GM21737 (cell line): Measurements from ENCODE around the gene MCUB.

Experiments
- ATAC-seq: cut with Tn5 transposase; IDR thresholded peaks from one replicate; pipeline ENCODE4 v1.9.1; 2021; ENCODE audit warnings: mild to moderate bottlenecking, moderate library complexity; ENCODE audit not compliant: unreplicated experiment

Gene MCUB

DNA sequence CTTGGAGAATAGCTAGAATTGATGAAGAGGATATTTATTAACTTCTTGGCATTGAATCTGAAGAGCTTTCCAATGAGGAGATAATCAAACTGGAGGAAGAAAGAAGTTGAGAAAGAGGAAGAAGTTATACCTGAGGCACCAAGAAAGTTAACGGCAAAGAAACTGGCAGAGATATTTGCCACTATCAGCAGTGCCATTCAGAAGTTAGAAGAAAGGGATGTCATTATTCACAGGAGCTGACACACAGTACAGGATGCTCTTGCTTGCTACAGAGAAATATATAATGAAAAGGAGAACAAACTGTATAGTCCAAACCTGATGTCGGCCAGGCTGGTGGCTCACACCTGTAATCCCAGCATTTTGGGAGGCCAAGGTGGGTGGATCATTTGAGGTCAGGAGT is 64.5 kb downstream of the MCUB start:
- no peak for ATAC-seq

DNA sequence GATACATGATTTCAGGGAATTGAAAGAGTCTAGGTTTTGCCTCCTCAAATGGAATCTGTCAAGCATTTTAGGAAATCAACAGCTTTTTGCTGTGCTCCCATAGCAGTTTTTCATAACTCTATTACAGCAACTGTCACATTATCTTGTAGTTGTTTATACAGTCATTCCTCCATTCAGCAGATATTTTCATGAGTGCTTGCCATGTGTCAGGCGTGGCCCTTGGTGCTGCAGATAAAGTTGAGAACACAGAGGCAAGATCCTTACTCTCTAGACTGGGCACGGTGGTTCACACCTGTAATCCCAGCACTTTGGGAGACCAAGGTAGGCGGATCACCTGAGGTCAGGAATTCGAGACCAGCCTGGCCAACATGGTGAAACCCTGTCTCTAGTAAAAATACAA is 67.3 kb downstream of the MCUB start:
- ATAC-seq, result no peak

DNA sequence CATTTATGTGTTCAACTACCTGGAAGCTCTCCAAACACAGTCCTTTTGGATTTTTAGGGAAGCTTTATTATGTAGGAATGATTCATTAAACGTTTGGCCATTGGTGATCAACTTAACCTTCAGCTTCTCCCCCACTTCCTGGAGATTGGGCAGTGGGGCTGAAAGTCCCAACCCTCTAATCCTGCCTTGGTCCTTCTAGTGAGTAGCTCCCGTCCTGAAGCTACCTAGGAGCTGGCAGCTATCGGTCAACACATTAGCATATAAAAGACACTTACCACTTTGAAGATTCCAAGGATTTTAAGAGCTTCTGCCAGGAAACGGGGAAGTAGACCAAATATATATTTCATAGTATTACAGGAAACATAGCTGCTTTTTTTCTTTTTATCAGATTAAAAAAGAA is 69.7 kb downstream of the MCUB start:
- no peak for ATAC-seq

DNA sequence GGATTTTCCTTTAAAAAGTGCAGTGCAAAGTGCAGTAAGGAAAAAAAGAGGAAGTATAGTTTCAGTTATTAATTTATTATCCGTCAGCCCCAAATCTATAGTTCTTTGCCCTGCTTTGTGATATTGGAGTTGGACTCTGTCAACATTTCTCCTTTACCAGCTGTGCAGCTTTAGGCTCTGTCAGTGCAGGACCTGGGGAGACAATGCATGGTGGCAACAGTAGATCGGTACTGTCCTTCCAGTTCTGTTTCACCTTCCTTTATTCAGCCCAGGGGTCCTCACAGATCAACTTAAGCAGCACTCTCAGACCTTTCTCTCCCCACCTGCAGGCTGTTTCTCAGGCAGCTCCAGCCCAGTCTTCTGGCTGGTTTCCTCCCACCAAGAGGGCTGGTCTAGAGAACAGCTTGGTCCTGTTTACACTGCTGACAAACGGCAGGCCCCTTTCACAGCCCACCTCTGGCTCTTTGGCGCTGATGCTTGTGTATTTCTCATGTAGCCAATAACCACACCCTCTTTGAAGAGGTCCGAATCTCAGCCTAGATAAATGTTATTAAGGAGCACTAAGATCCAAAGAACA is 71.6 kb downstream of the MCUB start:
- no peak for ATAC-seq

DNA sequence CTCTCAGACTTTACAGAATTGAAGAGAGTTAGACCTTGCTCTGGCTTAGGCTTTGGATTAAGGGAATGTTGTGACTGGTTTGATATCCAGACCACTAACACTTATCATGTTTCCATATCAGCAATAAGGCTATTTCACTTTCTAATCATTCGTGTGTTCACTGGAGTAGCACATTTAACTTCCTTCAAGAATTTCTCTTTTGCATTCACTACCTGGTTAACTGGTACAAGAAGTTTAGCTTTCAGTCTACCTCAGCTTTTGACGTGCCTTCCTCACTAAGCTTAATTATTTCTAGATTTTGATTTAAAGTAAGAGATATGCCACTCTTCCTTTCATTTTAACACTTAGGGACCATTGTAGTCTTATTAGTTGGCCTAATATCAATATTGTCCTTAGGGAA is 80.6 kb downstream of the MCUB start:
- ATAC-seq, result no peak

DNA sequence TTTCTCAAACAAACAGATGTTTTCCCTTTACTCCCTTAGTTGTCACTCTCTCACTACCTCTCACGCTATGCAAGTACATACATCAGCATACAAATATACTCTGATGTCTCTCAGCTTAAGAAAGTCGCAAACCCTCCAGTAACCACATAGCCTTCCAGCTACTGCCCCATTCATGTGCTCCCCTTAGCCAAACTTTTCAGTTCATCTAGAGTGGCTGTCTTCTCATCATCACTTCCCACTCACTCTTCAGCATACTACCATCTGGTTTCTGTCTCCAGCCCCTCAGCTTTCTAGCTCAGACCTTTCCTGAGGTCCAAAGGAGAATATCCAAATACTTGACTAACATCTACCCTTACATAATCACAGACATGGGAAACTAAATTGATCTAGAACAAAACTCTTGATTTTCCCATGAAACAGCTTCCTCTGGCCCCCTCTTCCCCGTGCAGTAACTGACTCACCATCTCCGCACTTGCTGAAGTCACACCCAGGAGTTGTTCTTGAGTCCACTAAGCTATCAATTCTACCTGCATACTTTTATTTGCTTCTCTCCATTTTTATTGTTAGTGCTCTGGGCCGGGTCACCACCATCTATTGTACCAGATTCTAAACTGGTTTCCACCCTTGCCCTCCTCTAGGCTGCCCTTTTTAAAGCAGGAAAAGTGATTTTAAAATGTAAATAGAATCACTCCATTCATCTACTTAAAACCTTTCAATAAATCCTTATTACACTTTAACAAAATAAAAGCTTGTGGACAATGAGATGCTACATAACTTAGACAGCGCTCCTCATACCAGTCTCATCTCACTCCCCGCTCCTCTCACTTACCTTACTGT is 86.0 kb downstream of the MCUB start:
- ATAC-seq, result no peak

DNA sequence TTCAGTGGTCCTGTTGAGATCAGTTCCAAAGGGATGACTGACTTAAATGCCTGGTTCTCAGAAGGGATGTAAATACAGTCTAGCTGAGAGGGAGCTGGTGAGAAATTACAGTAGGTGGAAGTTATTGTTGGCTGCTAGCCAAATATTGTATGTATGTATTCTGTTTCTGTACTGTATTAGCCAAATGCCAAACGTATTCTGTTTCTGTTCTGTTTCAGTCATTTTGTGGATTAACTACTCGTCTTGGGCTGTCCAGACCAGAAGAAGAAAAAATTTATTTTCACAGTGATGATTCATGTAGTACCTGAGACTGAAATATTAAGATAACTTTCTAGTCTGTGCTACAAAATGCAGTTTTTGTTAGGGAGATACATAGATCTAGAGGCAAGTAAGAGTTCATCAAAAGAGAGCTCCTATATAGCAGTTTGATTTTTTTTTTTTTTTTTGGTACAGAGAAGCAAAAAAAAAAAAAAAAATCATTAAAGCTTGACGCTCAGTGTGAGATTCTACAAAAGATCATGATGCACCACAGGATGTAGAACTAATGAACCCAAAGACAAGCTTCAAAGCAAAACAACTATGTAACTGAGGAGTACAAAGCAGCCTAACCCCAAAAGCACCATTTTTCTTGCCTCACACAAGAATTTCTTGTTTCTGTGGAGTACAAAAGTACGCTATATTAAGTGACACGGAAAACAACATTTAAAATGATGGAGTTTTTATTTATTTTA is 88.4 kb downstream of the MCUB start:
- peak; percentile 67 for ATAC-seq

DNA sequence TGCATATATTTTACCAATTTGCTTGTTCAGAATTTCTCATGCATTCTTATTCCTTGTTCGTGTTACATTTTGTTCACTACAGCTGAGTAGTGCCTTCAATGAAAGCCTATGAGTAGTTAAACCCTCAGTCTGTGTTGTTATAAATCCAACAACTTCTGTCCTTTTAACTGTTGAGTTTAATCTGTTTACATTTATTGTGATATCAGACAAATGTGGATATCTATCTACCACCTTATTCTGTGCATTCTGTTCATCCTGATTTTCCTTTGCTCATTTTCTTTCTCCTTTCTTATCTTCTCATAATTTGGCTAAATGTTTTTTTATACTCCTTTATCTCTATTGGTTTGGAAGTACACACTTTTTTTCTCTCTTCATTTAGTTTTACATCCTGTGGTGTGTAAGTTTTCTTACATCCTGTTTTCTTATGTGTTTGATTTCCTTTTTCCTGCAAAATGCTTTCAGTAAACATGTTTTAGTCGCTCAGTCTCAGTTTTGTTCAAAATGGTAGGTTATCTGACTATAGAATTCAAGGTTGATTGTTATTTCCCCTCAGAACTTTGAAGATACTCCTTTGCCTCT is 89.0 kb downstream of the MCUB start:
- no peak for ATAC-seq

DNA sequence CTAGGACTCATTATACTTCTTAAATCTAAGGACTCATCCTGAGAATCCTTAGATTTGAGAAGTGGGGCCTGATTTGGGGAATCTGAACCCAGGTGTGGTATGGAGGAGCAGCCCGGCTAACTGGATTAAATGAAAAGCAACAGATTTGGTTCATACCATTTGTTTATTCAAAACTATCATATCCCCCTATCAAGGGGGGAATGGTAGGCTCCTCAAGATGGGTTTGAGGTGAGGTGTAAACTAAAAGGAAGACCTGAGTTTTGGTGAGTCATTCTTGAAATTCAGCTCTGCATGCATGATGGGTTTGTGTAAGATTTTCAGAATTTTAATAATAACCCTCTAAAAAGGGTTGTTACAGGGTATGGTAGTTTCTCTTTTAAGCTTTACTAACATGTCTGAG is 89.8 kb downstream of the MCUB start:
- peak; percentile 65 for ATAC-seq

DNA sequence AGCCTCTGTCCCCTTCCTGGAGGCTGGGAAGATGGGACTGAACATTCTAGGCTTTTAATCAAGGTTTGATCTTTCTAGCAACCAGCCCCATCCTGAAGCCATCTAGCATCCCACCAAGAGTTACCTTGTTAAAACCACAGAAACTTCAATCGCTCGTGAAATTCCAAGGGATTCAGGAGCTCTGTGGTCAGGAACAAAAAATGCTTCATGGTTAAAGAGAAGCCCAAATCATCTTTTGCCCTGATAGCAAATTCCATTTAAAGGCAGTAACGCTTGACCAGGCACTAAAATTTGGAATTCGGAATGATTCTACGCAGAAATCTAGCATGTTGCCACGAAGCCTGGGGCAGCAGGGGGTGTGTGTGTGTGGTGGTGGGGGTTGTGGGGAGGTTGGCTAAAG is 95.3 kb downstream of the MCUB start:
- no peak for ATAC-seq

DNA sequence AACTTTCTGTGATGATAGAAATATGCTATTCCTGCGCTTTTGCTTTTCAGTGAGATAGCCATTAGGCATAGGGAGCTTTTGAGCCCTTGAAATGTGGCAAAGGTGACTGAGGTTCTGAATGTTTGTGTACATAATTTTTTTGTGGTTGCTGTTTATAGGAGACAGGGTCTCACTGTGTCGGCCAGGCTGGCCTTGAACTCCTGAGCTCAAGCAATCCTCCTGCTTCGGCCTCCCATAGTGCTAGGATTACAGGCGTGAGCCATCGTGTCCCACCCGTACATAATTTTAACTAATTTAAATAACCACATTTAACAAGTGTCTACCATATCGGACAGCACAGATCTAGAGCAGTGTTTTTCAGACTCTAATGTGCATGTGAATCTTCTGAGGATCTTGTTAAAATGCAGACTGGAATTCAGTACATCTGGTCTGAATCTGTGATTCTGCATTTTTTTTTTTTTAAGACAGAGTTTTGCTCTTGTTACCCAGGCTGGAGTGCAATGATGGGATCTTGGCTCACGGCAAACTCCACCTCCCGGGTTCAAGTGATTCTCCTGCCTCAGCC is 97.9 kb downstream of the MCUB start:
- no peak for ATAC-seq

DNA sequence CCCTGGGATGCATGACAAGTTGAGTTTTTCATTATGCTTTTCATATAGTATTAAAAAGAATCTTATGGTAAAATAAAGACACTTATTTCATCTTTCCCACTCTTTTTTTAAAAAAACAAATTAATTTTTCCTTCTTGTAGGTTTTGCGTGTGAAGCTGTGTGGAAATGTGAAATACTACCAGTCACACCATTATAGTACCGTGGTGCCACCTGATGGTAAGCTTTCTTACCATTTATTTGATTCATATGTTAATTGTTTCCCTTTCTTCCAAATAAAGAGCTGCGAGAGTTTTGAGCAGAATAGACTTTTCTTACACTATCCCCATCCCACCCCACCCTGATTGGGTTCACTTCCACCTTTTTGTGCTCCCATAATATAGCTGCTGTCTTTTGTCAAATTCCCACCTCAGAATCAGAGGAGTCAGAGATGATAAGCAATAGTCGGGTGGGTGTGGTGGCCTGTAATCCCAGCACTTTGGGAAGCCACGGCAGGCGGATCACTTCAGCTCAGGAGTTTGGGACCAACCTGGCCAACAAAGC is 98.9 kb downstream of the MCUB start:
- ATAC-seq, result no peak

DNA sequence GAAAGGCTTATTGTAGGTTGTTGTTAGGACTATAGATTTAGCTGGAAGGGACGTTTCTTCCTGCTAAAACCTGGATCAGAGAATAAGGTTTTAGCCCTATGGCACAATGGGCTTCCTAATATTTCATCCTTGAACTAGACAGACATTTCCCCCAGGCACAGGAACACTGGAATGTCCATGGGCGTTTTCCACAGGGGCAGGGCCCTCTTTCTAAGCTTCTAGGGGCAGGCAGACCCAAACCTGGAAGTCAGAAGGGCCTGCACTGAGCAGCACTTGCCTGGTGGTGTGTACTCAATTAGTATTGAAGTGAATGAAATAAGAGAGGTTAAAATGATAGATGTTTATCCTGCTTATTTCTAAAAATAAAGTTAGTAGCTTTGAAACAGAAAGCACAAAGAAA is 102.1 kb downstream of the MCUB start:
- no peak for ATAC-seq

DNA sequence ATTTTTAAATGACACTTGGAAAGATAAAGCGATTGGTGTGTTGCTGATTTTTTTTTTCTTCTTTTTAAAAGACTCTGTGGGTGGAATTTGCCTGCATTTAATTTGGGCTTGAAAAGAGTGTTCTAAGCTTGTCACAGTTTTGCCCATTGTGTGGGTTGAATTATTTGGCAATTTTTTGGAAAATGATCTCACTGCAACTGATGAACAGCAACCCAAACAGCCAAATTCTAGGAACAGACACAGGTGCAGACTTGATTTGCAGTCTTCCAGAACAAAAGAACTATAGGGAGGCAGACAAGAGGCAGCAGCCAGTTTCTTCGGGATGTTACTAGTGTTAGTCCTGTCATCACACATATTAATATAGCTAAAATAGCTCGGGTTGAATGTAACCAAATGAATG is 102.7 kb downstream of the MCUB start:
- ATAC-seq, result no peak

DNA sequence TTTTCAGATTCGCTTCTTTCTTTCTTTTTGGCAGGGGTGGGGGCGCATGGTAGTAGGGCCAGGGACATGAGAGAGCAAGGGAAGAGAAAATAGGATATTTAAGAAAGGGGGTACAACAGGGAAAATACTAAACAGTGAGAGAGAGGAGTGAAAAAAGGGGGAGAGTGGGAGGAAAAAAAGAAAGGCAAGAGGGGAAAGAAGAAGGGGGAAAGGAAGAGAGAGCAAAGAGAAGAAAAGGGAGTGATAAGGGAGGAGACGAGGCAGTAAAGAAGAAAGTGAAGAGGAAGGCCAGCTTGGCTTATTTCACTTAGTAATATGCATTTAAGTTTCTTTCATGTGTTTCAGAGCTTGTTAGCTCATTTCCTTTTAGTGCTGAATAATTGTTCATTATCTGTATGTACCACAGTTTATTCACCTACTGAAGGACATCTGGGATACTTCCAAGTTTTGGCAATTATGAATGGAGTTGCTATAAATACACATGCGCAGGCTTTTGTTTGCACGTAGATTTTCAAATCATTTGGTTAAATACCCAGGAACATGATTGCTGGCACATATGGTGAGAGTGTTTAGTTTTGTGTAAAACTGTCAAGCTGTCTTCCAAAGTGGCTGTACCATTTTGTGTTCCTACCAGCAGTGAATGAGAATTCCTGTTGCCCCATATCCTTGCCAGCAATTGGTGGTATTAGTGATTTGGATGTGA is 105.9 kb downstream of the MCUB start:
- ATAC-seq, result no peak

DNA sequence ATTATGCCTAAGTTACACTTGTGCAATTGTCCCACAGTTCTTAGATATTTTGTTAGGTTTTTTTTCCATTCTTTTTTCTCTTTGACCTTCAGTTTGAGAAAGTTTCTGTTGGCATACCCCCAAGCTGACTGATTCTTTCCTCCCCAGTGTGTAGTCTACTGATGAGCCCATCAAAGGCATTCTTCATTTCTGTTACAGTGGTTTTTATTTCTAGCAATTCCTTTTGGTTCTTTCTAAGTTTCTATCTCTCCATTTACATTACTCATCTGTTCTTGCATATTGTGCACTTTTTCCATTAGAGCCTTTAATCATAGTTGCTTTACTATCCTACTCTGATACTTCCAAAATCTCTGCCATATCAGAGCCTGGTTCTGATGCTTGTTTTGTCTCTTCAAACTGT is 111.3 kb downstream of the MCUB start:
- ATAC-seq, result no peak

DNA sequence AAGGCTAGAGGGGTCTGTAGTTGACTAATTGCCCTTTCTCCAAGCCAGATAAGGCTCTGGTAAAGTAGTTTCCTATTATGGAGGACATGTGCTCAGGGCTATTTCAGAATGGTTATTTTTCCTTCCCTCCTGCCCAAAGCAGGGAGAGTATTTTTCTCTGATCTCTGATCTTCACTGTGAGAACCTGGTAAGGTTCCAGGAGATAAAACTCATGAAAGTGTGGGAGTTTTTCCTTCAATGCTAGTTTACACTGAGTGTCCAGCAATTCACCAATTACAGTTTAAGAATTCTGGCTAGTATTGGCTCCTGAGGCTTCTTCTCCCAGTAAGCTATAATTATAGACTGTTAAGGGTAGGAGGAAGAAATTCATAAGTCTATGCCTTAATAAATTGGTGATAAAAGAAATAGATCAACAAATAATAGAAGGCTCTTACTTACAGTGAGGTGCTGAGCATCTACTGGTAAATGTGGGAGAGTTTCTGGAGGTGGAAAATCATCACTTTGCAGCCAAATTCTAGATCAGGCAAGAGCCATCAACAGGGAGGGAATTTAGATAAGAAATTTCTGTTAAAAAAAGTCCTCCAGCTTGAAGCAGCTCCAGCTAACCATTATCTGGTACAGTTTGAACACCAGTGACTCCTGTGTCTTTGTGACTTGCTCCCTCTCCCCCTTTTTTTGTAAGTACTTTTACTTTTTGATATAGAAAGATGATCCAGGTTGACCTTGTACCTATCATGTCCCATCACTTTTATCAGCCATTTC is 112.3 kb downstream of the MCUB start:
- ATAC-seq, result no peak

DNA sequence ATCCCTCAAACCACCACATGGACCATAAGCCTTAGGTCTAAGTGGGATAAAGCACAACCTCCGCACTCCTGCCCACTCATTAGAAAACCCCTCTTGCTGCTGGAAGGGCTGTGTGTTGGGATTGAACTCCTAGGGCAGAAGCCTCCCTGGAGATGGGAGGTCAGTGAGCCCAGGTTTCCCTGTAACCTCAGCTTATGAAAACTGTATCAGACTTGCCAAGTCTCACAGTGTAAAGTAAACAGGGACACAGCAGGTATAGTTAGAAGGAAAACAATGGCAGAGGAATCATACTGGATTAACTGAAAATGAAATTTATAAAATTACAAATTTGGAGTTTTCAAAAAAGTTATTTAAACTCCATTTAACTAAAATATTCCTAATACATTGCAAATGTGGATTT is 113.3 kb downstream of the MCUB start:
- ATAC-seq, result no peak

DNA sequence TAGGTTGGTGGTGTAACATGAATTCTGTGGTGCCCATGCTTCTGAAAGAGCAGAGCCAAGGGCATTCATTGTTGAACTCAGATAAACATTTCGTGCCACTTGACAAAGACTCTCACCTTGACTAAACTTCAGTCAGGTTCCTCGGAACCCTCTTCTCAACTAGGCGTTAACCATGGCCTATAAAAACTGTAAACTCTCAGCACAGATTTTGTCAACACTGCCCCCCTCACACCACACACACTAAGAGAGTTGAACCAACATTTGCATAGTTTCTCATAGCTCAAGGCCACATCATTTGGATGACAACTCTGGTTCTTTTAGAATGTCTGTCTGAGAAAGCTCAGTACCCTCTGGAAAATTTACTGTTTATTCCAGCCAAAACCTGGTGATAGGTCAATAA is 115.1 kb downstream of the MCUB start:
- ATAC-seq, result no peak

DNA sequence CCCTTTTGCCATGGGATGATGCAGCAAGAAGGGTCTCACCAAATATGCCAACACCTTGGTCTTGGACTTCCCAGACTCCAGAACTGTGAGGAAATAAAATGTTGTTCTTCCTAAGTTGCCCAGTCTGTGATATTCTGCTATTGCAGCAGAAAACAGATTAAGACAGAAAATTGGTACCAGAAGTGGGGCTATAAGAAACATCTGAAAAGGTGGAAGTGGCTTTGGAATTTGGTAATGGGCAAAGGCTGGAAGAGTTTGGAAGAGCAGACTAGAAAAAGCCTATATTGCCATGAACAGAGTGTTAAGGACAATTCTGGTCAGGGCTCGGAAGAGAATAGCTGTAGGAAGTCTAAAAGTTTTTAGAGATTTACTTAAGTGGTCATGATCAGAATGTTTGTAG is 115.8 kb downstream of the MCUB start:
- ATAC-seq, result no peak
